ENCODE results near the gene SLC25A28.
A peak's percentile ranks its signal among the peaks of the same experiment; 100 is the strongest.
"Not testable (repeated sequence)": the region's sequence is repeated elsewhere in the genome, so short reads cannot be mapped to it uniquely, and the experiment has no call there.

Gene SLC25A28

GRCh38 chr10:99619090-99619800 lies 994 bp downstream of the SLC25A28 start:
- DNase-seq (ENCODE audit: insufficient read length, low spot score) (no peak), FAIRE-seq (no peak)
- TF ChIP-seq POLR2A (IDR thresholded peaks at IDR 0.05; ENCODE audit: low read depth, low read length): no peak

DNA sequence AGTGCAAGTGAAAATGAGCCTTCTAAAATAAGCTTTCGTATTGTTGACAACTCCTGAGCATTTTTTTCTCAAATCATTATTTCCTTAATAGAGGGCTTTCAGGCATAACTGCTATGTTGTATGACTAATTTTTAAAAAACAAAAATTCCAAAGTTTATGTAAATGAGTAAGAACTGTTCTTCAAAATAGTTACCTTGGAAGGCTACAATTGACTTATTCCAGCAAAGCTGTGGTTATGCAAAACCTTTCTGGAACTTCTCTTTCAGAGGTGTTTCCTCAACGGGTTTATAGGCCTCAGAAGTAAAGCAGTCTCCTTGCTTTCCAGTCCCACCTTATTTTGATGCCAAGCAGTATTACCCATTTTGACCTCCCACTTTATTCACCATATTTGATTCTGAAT lies 2.5 kb downstream of the SLC25A28 start:
- no peak for TF ChIP-seq POLR2A (IDR thresholded peaks at IDR 0.05; ENCODE audit: low read depth, low read length)
- DNase-seq (ENCODE audit: insufficient read length, low spot score) (no peak), FAIRE-seq (no peak)

DNA sequence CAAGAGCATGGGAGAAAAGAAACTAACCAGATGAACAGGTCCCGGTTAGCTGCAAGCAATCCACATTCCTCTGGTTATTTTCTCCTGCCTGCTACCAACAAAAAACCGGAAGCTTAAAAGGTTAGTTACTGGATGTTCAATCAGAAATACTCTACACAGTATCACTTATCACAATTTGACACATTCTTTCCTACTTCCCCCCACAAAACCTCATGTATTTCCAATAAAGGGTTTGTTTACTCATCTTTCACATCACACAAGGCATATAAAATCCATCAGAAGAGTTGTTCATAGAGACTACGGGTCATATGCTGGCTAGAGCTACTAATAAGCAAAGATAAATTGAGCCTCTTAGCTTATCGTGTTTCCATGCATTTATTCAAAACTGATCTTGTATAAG lies 4.8 kb downstream of the SLC25A28 start:
- FAIRE-seq: no peak

DNA sequence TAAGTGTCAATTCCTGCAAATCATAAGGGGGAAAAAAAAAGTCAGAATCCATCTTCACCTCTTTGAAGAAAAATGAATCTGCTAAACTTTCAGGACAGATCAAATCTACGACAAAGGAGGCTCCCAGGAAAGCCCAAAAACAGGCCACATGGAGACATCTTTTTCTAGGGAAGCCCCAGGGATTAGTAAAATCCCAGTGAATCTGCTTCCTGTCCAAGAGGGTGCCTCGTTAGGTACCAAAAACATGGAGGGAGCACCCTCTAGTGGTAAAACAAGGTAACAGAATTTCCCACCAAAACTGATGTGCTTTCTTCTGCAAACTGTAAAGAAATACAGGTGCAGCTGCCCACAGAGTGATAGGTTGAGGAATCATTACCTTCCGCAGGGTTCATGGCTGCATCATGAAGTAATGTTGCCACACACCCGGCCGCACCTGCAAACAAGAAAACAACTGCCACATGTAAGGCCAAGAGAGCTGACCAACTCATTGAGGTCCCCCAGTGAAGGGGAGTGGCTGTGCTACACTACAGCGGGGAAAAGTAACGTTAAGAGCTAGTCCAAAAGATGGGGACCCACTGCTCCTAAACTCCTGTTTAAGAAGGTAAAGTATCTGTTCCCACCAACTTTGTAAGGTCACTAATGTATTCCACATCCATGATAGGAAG lies 7.9 kb downstream of the SLC25A28 start:
- no peak for FAIRE-seq
- no peak for TF ChIP-seq POLR2A (IDR thresholded peaks at IDR 0.05; ENCODE audit: low read depth, low read length)

More for the DNA sequence above, 4.8 kb downstream of the SLC25A28 start:
- DNase-seq (ENCODE audit: insufficient read length, low spot score): no peak
- TF ChIP-seq POLR2A (IDR thresholded peaks at IDR 0.05; ENCODE audit: low read depth, low read length): no peak

DNA sequence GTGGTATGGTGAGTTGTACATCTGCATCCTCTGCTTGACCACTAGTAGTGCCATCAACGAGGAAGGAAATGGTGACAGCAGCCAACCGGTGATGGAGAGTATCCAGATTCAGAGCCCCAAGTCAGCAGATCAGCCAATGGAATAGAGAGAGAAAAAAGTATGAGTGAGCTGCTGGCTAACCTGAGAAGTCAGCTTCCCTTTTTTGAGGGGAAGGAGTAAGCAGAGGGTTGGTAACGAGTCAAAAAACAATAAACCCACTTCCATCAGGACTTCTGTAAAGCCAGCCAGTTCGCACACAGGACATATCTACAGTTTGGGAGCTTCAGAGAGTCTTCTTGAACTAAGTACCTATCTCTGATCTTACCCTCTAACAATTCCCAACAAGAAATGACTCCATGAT lies 8.9 kb downstream of the SLC25A28 start:
- DNase-seq (ENCODE audit: insufficient read length, low spot score) (no peak), FAIRE-seq (no peak)
- TF ChIP-seq POLR2A (IDR thresholded peaks at IDR 0.05; ENCODE audit: low read depth, low read length): no peak

More for the DNA sequence above, 7.9 kb downstream of the SLC25A28 start:
- peak; percentile 70 for DNase-seq (ENCODE audit: insufficient read length, low spot score)

- DNase-seq (ENCODE audit: insufficient read length, low spot score) (no peak), FAIRE-seq (no peak)
- no peak for TF ChIP-seq POLR2A (IDR thresholded peaks at IDR 0.05; ENCODE audit: low read depth, low read length)
Observed at GRCh38 chr10:99610221-99610620, 10.0 kb downstream of the SLC25A28 start.

GRCh38 chr10:99609186-99609585 lies 11.1 kb downstream of the SLC25A28 start:
- no peak for FAIRE-seq
- TF ChIP-seq POLR2A (IDR thresholded peaks at IDR 0.05; ENCODE audit: low read depth, low read length): no peak
- DNase-seq (ENCODE audit: insufficient read length, low spot score): no peak

DNA sequence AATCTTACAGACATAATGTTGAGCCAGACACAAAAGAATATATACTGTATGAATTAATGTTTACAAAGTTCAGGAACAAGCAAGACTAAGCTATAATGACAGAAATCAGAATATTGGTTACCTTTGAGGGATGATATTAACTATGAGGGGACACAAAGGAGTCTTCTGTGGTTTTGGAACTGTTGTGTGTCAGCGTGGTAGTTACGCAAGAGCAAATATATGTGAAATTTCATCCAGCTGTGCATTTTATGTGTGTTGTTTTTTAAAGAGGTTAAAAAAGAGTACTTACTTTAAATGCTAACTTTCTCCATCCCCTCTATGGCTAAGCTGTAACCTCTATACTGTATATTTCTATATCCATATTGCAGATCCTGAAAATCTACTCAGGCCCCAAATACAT lies 14.9 kb downstream of the SLC25A28 start:
- DNase-seq (ENCODE audit: insufficient read length, low spot score) (no peak), FAIRE-seq (no peak)
- TF ChIP-seq POLR2A (IDR thresholded peaks at IDR 0.05; ENCODE audit: low read depth, low read length): no peak

GRCh38 chr10:99604862-99605261 lies 15.4 kb downstream of the SLC25A28 start:
- no peak for FAIRE-seq
- DNase-seq (ENCODE audit: insufficient read length, low spot score): no peak
- TF ChIP-seq POLR2A (IDR thresholded peaks at IDR 0.05; ENCODE audit: low read depth, low read length): no peak

DNA sequence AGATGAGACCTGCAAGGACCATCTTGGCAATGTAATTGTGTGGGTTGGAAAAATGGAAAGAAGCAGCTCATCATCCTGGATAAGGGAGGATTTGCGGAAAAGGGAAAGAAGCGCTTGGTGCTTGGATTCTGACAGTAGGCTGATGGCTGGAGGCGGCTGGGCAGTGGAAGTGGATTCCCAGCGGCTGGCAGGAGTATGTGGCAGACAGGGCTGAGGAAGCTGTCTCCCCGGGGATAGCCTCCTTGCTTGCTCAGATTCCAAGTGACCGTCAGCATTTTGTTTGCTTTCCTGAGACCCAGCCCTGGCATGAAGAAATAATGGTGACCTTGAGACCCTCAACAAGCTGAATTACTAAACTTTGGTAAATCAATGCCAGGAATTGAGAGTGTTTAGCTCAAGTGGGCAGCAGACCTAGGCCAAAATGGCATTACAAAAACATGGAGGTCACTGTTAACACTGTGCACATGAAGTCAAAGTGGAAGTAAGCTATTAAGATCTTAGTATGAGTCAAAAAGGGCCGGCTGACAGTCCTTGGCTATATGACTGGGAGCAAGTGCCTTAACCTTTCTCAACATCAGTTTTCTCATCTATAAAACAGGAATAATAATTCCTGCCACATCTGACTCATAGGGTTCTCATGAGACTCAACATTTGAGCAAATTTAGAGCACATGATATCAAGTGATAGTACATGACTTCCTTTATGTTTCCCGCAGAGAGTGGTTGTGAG lies 21.3 kb downstream of the SLC25A28 start:
- FAIRE-seq (no peak), DNase-seq (ENCODE audit: insufficient read length, low spot score) (no peak)
- no peak for TF ChIP-seq POLR2A (IDR thresholded peaks at IDR 0.05; ENCODE audit: low read depth, low read length)

DNA sequence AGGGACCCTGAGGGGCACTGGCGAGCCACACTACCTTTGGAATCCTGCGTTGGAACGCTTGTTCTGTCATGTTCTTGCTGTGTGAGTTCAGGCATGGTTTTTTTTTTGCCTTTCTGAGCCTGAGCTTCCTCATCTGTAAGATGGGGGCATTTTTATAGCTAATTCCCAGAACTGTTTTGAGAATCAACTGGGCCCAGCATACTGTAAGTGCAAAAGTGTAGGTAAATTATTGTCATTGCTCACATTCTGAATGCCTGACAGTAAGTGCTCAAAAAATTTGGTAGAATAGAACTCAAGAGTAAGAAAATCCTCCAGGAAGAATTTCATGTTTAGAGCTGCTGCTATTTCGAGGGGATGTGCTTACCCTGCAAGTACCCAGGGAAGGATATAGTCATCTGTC lies 22.2 kb downstream of the SLC25A28 start:
- TF ChIP-seq POLR2A (IDR thresholded peaks at IDR 0.05; ENCODE audit: low read depth, low read length): no peak

DNA sequence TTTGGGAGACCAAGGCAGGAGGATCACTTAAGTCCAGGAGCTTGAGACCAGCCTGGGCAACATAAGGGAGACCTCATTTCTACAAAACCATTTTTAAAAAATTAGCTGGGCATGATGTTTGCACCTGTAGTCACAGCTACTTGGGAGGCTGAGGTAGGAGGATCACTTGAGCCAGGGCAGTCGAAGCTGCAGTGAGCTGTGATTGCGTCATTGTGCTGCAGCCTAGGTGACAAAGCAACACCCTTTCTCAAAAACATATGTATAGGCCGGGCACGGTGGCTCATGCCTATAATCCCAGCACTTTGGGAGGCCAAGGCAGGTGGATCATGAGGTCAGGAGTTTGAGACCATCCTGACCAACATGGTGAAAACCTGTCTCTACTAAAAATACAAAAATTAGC lies 23.5 kb downstream of the SLC25A28 start:
- DNase-seq (ENCODE audit: insufficient read length, low spot score); FAIRE-seq: not testable (repeated sequence)

More for the DNA sequence above, 22.2 kb downstream of the SLC25A28 start:
- DNase-seq (ENCODE audit: insufficient read length, low spot score): no peak
- no peak for FAIRE-seq

GRCh38 chr10:99595770-99596465 lies 24.3 kb downstream of the SLC25A28 start:
- no peak for TF ChIP-seq POLR2A (IDR thresholded peaks at IDR 0.05; ENCODE audit: low read depth, low read length)
- FAIRE-seq (no peak), DNase-seq (ENCODE audit: insufficient read length, low spot score) (no peak)

- no peak for TF ChIP-seq POLR2A (IDR thresholded peaks at IDR 0.05; ENCODE audit: low read depth, low read length)
- no peak for DNase-seq (ENCODE audit: insufficient read length, low spot score)
- FAIRE-seq: no peak
Observed at GRCh38 chr10:99595236-99595635, 25.0 kb downstream of the SLC25A28 start.

Measured in H54 (cell line).